GM12874 (cell line): ENCODE results near the gene PTPRC.

Experiments
- TF ChIP-seq, protein P1 (sequence below): IDR thresholded peaks from 2 replicates; pipeline ENCODE4 v1.5.1; 2011; ENCODE audit warnings: low read depth, mild to moderate bottlenecking, control low read depth, low read length, moderate library complexity; ENCODE audit not compliant: insufficient read depth

Gene PTPRC, protein sequence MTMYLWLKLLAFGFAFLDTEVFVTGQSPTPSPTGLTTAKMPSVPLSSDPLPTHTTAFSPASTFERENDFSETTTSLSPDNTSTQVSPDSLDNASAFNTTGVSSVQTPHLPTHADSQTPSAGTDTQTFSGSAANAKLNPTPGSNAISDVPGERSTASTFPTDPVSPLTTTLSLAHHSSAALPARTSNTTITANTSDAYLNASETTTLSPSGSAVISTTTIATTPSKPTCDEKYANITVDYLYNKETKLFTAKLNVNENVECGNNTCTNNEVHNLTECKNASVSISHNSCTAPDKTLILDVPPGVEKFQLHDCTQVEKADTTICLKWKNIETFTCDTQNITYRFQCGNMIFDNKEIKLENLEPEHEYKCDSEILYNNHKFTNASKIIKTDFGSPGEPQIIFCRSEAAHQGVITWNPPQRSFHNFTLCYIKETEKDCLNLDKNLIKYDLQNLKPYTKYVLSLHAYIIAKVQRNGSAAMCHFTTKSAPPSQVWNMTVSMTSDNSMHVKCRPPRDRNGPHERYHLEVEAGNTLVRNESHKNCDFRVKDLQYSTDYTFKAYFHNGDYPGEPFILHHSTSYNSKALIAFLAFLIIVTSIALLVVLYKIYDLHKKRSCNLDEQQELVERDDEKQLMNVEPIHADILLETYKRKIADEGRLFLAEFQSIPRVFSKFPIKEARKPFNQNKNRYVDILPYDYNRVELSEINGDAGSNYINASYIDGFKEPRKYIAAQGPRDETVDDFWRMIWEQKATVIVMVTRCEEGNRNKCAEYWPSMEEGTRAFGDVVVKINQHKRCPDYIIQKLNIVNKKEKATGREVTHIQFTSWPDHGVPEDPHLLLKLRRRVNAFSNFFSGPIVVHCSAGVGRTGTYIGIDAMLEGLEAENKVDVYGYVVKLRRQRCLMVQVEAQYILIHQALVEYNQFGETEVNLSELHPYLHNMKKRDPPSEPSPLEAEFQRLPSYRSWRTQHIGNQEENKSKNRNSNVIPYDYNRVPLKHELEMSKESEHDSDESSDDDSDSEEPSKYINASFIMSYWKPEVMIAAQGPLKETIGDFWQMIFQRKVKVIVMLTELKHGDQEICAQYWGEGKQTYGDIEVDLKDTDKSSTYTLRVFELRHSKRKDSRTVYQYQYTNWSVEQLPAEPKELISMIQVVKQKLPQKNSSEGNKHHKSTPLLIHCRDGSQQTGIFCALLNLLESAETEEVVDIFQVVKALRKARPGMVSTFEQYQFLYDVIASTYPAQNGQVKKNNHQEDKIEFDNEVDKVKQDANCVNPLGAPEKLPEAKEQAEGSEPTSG (N-terminal part only)

DNA sequence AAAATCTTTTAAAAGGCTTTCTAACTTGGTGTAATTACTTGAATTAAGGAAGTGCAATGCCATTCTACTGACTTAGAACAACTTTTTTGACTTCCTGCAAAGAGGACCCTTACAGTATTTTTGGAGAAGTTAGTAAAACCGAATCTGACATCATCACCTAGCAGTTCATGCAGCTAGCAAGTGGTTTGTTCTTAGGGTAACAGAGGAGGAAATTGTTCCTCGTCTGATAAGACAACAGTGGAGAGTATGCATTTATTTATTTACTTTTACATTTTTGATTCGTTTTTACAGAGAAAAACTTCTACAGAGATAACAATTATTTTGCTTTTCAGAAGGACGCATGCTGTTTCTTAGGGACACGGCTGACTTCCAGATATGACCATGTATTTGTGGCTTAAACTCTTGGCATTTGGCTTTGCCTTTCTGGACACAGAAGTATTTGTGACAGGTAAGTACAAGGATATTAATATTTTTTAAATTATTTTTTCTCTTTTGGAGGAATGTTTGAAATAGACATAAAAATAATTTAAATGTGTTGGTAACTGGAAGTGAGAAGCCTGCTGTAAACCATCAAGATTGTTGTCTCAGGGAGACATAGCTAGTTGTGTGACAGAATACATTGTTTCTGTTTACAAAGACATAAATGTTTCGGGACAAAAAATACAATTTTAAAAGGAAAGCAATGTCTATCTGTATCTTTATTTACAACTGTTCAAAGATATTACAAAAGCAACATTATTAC lies at the start of gene PTPRC:
Gene PTPRC, plus strand, starts transcription at position 147 of the 742 bp plus-strand sequence. Its CDS starts 229 bp downstream, at position 376.
- TF ChIP-seq, protein P1, sequence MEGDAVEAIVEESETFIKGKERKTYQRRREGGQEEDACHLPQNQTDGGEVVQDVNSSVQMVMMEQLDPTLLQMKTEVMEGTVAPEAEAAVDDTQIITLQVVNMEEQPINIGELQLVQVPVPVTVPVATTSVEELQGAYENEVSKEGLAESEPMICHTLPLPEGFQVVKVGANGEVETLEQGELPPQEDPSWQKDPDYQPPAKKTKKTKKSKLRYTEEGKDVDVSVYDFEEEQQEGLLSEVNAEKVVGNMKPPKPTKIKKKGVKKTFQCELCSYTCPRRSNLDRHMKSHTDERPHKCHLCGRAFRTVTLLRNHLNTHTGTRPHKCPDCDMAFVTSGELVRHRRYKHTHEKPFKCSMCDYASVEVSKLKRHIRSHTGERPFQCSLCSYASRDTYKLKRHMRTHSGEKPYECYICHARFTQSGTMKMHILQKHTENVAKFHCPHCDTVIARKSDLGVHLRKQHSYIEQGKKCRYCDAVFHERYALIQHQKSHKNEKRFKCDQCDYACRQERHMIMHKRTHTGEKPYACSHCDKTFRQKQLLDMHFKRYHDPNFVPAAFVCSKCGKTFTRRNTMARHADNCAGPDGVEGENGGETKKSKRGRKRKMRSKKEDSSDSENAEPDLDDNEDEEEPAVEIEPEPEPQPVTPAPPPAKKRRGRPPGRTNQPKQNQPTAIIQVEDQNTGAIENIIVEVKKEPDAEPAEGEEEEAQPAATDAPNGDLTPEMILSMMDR: no peak

DNA sequence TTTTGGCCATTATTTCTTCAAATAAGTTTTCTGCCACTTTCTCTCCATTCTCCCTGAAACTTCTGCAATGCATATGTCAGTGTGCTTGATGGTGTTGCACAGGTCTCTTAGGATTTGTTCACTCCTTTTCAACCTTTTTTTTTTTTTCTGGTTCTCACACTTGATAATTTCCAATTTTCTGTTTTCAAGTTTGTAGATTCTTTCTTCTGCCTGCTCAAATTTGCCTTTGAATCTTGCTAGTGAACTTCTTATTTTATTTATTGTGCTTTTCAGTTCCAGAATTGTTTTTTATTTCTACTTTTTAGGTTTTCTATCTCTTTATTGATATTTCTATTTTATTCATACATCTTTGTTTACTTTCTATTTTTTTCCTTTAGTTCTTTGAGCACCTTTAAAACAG lies 48.4 kb upstream of the PTPRC start:
- TF ChIP-seq, protein P1: no peak

DNA sequence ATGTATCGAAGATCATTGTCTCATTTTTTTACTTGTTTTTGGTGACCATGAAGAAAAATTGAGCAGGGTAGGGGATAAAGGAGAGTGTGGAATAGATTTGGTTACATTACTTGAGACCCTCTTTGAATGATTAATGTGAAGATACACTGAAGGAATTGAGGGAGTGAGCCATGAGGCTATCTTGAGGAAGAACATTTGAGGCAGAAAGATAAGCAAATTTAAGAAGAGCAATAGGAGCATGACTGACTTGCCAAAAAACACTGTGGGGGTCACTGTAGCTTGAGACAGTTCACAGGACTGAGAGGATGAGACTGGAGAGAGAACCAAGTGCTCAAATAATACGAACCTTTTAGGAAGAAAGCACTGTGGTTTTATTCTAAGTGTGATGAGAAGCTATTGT lies 43.1 kb upstream of the PTPRC start:
- TF ChIP-seq, protein P1: no peak

DNA sequence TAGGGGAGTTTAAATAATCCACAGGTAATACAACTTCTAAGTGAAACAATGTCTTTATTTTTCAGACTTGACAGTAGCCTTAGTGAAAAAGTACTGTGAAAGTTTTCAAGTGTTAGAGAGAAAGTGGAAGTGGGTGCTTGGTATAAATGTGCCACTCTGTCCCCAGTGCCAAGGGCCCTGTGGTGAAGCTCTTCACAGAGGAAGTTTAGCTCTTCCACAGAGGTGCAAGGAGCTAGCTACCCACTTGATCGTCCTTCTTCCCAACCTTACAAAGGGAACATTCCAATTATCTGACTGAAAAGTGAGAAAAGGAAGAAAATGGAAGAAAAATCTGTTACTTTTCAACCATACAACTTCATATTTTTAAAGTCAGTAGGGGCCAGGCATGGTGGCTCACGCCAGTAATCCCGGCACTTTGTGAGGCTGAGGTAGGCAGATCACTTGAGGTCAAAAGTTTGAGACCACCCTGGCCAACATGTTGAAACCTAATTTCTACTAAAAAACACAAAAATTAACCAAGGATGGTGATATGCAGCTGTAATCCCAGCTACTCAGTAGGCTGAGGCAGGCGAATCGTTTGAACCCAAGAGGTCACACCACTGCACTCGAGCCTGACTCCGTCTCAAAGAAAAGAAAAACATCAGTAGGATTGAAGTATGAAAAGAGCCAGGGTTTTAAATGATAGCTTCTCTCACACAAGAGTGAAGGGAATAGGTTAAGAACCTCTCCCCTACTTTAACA lies 41.0 kb upstream of the PTPRC start:
- TF ChIP-seq, protein P1: no peak

DNA sequence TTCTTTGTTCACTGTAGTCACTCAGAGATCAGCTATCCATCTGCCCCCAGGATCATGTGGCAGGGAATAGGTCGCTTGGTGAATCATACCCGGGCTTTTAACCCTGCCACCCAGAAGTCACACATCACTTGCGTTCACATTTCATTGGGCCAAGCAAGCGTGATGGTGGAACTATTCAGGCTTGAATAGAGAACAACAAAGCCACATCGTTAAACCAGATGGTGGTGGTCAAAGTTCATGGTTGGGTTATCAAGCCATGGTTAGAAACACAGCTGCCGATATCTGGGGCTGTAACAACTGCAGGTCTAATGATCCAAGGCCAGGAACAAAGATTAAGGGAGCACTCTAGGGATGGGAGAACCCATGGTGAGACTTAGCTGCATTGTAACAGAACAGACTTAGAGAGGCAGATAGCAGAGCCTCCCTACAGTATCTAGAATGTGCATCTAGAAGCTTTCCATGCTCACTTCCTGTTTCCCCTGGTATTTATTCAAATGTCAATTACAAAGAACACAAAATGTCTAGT lies 40.0 kb upstream of the PTPRC start:
- TF ChIP-seq, protein P1: no peak

DNA sequence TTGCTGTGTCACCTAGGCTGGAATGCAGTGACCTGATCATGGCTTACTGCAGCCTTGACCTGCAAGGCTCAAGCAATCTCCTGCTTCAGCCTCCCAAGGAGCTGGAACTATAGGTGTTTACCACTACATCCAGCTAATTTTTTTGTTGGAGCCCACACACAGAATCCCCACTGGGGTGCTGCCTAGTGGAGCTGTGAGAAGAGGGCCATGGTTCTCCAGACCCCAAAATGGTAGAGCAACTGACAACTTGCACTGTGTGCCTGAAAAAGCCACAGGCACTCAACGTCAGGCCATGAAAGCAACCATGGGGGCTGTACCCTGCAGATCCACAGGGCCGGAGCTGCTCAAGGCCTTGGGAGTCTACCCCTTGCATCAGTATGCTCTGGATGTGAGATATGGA lies 39.1 kb upstream of the PTPRC start:
- TF ChIP-seq, protein P1: no peak
